SK-N-SH (cell line): Measurements from ENCODE around the gene EPO.
"Not testable (repeated sequence)": the region's sequence is repeated elsewhere in the genome, so short reads cannot be mapped to it uniquely, and the experiment has no call there.

ENCODE experiments used
- GABPA ChIP-seq: IDR thresholded peaks from 2 replicates; pipeline ENCODE4 v1.4.0; 2012; ENCODE audit warnings: low read depth, mild to moderate bottlenecking
- MXI1 ChIP-seq: IDR thresholded peaks from 2 replicates; pipeline ENCODE4 v1.6.1; 2012; ENCODE audit warnings: mild to moderate bottlenecking, low read depth, low read length, improper control_type of control experiment
- NFIC ChIP-seq: IDR thresholded peaks from 2 replicates; pipeline ENCODE4 v1.4.0; 2012; ENCODE audit warnings: borderline replicate concordance
- POLR2AphosphoS5 ChIP-seq: IDR thresholded peaks from 2 replicates; pipeline ENCODE4 v1.6.1; 2012; ENCODE audit warnings: low read depth, low read length
- RAD21 ChIP-seq: IDR thresholded peaks from 2 replicates; pipeline ENCODE4 v1.6.1; 2012; ENCODE audit warnings: mild to moderate bottlenecking, low read length
- TAF1 ChIP-seq: IDR thresholded peaks from 2 replicates; pipeline ENCODE4 v1.6.1; 2012; ENCODE audit warnings: low read depth, mild to moderate bottlenecking, low read length, moderate library complexity, borderline replicate concordance
- TF ChIP-seq, protein P1 (sequence below): fragments of 200-600 bp; sonication (generic); IDR thresholded peaks from 2 replicates; pipeline ENCODE4 v1.6.1; 2017; ENCODE audit warnings: antibody characterized with exemption, mild to moderate bottlenecking, moderate library complexity

DNA sequence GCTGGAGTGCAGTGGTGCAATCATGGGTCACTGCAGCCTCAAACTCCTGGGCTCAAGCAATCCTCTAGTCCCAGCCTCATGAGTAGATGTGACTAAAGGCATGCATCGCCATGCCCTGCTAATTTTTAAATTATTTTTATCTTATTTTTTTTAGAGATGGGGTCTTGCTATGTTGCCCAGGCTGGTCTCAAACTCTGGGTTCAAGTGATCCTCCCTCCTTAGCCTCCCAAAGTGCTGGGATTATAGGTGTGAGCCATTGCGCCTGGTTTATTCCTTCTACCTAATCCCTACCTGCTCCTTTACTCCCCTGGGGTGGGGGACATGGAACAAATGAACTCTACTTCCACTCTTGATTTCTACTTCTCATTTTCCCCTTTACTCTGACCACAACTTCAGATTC is 4.1 kb downstream of the EPO start:
- TF ChIP-seq GABPA, RAD21, TAF1, POLR2AphosphoS5, MXI1, NFIC: not testable (repeated sequence)
- TF ChIP-seq, protein P1, sequence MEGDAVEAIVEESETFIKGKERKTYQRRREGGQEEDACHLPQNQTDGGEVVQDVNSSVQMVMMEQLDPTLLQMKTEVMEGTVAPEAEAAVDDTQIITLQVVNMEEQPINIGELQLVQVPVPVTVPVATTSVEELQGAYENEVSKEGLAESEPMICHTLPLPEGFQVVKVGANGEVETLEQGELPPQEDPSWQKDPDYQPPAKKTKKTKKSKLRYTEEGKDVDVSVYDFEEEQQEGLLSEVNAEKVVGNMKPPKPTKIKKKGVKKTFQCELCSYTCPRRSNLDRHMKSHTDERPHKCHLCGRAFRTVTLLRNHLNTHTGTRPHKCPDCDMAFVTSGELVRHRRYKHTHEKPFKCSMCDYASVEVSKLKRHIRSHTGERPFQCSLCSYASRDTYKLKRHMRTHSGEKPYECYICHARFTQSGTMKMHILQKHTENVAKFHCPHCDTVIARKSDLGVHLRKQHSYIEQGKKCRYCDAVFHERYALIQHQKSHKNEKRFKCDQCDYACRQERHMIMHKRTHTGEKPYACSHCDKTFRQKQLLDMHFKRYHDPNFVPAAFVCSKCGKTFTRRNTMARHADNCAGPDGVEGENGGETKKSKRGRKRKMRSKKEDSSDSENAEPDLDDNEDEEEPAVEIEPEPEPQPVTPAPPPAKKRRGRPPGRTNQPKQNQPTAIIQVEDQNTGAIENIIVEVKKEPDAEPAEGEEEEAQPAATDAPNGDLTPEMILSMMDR = not testable (repeated sequence)
